CD14-positive monocyte (primary cell): ENCODE results near the gene SPATA45. TPM values are rescaled to one million over a fixed set of nuclear protein-coding genes. Genes with fewer than 3 reads are reported as not detected.

Experiments used
- DNase-seq, 3 donors: peaks; one replicate each; pipeline ENCODE4 v3.0.0-alpha.2; 2011 to 2022
- H2AFZ ChIP-seq: 2 replicates; pipeline ENCODE4 v1.6.0; 2012; ENCODE audit warnings: mild to moderate bottlenecking, low read depth, low read length, inconsistent platforms; ENCODE audit not compliant: insufficient read depth, poor library complexity, severe bottlenecking
- H3K27ac ChIP-seq, 2 donors: 1 replicate in 1 of 2; 2 replicates in 1 of 2; pipeline ENCODE4 v1.5.1; 2012 to 2013; ENCODE audit warnings: low read length in 2 of 2, control low read depth in 1 of 2, inconsistent platforms in 1 of 2, low read depth in 1 of 2, mild to moderate bottlenecking in 1 of 2
- H3K27me3 ChIP-seq, 2 donors: one replicate each; pipeline versions ENCODE4 v1.6.0 to v1.6.1; 2011 to 2013; ENCODE audit warnings: low read length in 2 of 2; ENCODE audit not compliant: control insufficient read depth in 2 of 2, insufficient read depth in 2 of 2
- H3K36me3 ChIP-seq, 2 donors: replicated peaks in 1 of 2; 1 replicate in 1 of 2; 2 replicates in 1 of 2; pipeline versions ENCODE4 v1.5.1 to v1.6.1; 2012 to 2013; ENCODE audit warnings: low read length in 2 of 2, control low read depth in 1 of 2, inconsistent platforms in 1 of 2, mild to moderate bottlenecking in 1 of 2; ENCODE audit not compliant: insufficient read depth in 2 of 2, control insufficient read depth in 1 of 2
- H3K4me1 ChIP-seq, 2 donors: 1 replicate in 1 of 2; 2 replicates in 1 of 2; pipeline versions ENCODE4 v1.5.1 to v1.6.1; 2012 to 2013; ENCODE audit warnings: low read length in 2 of 2, control low read depth in 1 of 2, inconsistent platforms in 1 of 2, mild to moderate bottlenecking in 1 of 2, moderate library complexity in 1 of 2; ENCODE audit not compliant: insufficient read depth in 2 of 2, control insufficient read depth in 1 of 2
- H3K4me2 ChIP-seq: replicated peaks from 2 replicates; pipeline ENCODE3; 2012; ENCODE audit warnings: low read length, moderate library complexity, mild to moderate bottlenecking; ENCODE audit not compliant: poor library complexity, severe bottlenecking; ENCODE audit errors: extremely low read depth
- H3K4me3 ChIP-seq, 3 experiments: fragments of 200-600 bp in 1 of 3; sonication (generic) in 1 of 3; replicated peaks in 1 of 3; 1 replicate in 2 of 3; 2 replicates in 1 of 3; pipeline ENCODE4 v1.5.1; 2011 to 2013; ENCODE audit warnings: low read length in 3 of 3, mild to moderate bottlenecking in 3 of 3, control low read depth in 2 of 3, low read depth in 2 of 3, inconsistent platforms in 1 of 3, moderate library complexity in 1 of 3
- H3K79me2 ChIP-seq: 2 replicates; pipeline ENCODE4 v1.6.0; 2012; ENCODE audit warnings: mild to moderate bottlenecking, control low read depth, inconsistent platforms, low read length, moderate library complexity; ENCODE audit not compliant: insufficient read depth
- H3K9ac ChIP-seq: 2 replicates; pipeline ENCODE4 v1.6.0; 2017; ENCODE audit warnings: low read length, mild to moderate bottlenecking; ENCODE audit not compliant: insufficient read depth, poor library complexity, severe bottlenecking
- H3K9me3 ChIP-seq, 2 donors: replicated peaks in 1 of 2; 1 replicate in 1 of 2; 2 replicates in 1 of 2; pipeline versions ENCODE4 v1.5.1 to v1.6.1; 2012 to 2013; ENCODE audit warnings: low read length in 2 of 2, control low read depth in 1 of 2; ENCODE audit not compliant: control insufficient read depth in 1 of 2, insufficient read depth in 1 of 2
- H4K20me1 ChIP-seq: 2 replicates; pipeline ENCODE4 v1.6.0; 2012; ENCODE audit warnings: mild to moderate bottlenecking, low read length, control low read depth, moderate library complexity; ENCODE audit not compliant: insufficient read depth
- H3K27ac Mint-ChIP-seq, 7 donors: one replicate each; pipeline ENCODE4 v1.8.0; 2020; ENCODE audit warnings: mild to moderate bottlenecking in 7 of 7, mixed read lengths in 7 of 7, moderate library complexity in 6 of 7, inconsistent platforms in 2 of 7
- H3K27me3 Mint-ChIP-seq, 3 donors: one replicate each; pipeline ENCODE4 v1.8.0; 2021 to 2022; ENCODE audit warnings: low read depth in 3 of 3, mild to moderate bottlenecking in 3 of 3, mixed read lengths in 3 of 3, moderate library complexity in 3 of 3, inconsistent platforms in 1 of 3
- H3K36me3 Mint-ChIP-seq, 2 donors: one replicate each; pipeline ENCODE4 v1.8.0; 2020; ENCODE audit warnings: mixed read lengths in 2 of 2, inconsistent platforms in 1 of 2, mild to moderate bottlenecking in 1 of 2
- H3K4me1 Mint-ChIP-seq: one replicate; pipeline ENCODE4 v1.8.0; 2020; ENCODE audit warnings: mild to moderate bottlenecking, mixed read lengths
- H3K4me3 Mint-ChIP-seq, 2 donors: one replicate each; pipeline ENCODE4 v1.8.0; 2020; ENCODE audit warnings: mild to moderate bottlenecking in 2 of 2, mixed read lengths in 2 of 2, moderate library complexity in 1 of 2
- H3K9me3 Mint-ChIP-seq, 7 donors: one replicate each; pipeline ENCODE4 v1.8.0; 2020 to 2022; ENCODE audit warnings: mixed read lengths in 7 of 7, mild to moderate bottlenecking in 6 of 7, moderate library complexity in 6 of 7, inconsistent platforms in 2 of 7
- WGBS: methylation state at CpG from one replicate; pipeline ENCODE4 v1.1.5; 2013; ENCODE audit warnings: missing lambda C conversion rate; ENCODE audit not compliant: insufficient coverage; 5-methylcytosine and 5-hydroxymethylcytosine counted together
- intact Hi-C, 2 donors: fragments of 100-400 bp; cut with micrococcal nuclease; formaldehyde crosslinking; loops; one replicate each; pipeline versions ENCODE4 v1.15.0 to v1.15.1; 2023
- polyA plus RNA-seq, 3 donors: library from polyadenylated mRNA; depleted of rRNA in 1 of 3; unstranded in 2 of 3; stranded (reverse) in 1 of 3; fragments of 300-500 nt in 2 of 3; fragments of >200 nt in 1 of 3; fragmentation: Illumina TruSeq in 2 of 3; gene quantifications; 1 replicate in 2 of 3; 2 replicates in 1 of 3; pipeline ENCODE4 v1.2.3, GENCODE V29; 2012 to 2021
- small RNA-seq: library from RNA; depleted of rRNA; stranded (forward); fragments of <200 nt; gene quantifications from one replicate; pipeline ENCODE3, GENCODE V24; 2012; ENCODE audit warnings: low read depth; ENCODE audit not compliant: insufficient read length
- TF ChIP-seq, protein P1 (sequence below): fragments of 200-600 bp; IDR thresholded peaks from one replicate; pipeline ENCODE4 v1.8.0; 2022; ENCODE audit warnings: antibody characterized with exemption, mild to moderate bottlenecking

The SPATA45 gene
- polyA plus RNA-seq, 3 donors: 0.29 TPM; not detected in 2

DNA sequence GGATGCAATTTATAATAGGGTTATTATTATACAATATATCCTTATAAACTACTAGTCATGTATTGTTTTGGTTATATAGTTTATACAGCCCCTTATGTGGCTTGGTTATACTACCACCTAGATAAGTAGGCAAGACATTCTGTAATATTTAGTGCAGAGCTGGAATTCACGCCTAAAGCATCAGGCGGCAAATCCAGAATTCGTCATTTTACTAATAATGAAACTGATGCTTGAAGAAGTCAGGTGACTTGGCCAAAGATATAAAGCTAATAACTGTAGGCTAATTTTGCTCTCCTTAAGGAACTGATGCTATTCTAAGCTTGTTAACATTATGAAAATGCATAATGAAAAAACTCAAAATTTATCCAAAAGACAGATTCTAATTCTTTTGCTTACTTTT lies 66.7 kb downstream of the SPATA45 start:
- no peak overlapping the region for H2AFZ ChIP-seq
- TF ChIP-seq, protein P1, sequence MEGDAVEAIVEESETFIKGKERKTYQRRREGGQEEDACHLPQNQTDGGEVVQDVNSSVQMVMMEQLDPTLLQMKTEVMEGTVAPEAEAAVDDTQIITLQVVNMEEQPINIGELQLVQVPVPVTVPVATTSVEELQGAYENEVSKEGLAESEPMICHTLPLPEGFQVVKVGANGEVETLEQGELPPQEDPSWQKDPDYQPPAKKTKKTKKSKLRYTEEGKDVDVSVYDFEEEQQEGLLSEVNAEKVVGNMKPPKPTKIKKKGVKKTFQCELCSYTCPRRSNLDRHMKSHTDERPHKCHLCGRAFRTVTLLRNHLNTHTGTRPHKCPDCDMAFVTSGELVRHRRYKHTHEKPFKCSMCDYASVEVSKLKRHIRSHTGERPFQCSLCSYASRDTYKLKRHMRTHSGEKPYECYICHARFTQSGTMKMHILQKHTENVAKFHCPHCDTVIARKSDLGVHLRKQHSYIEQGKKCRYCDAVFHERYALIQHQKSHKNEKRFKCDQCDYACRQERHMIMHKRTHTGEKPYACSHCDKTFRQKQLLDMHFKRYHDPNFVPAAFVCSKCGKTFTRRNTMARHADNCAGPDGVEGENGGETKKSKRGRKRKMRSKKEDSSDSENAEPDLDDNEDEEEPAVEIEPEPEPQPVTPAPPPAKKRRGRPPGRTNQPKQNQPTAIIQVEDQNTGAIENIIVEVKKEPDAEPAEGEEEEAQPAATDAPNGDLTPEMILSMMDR: no peak
- H3K27me3 Mint-ChIP-seq: peaks cover 0 to 2% (median 0%) of the 10 kb centered on the region in 3 donors
- H3K4me1 Mint-ChIP-seq: peaks cover 24% of the 10 kb centered on the region
- DNase-seq: no peak
- H3K4me1 ChIP-seq: peaks cover 11 to 21% of the 10 kb centered on the region in 2 donors
- no peak overlapping the region for H3K27ac ChIP-seq
- intact Hi-C loops: loop anchor here (5.0 to 10.0 kb wide), 3 partner anchors 113 to 326 kb away; no protein-coding TSS in a partner anchor
- H3K36me3 Mint-ChIP-seq: peaks cover 33 to 40% of the 10 kb centered on the region in 2 donors
- WGBS: no CpG with 5 or more reads among the region's 3 CpGs
- H3K79me2 ChIP-seq: no peaks in the 10 kb centered on the region
- peaks cover 34 to 43% of the 10 kb centered on the region in 2 donors for H3K36me3 ChIP-seq
- H3K4me3 ChIP-seq: no peak overlapping the region
- H3K27ac Mint-ChIP-seq: no peak overlapping the region
- H3K9me3 Mint-ChIP-seq: peaks cover 0 to 3% (median 0%) of the 10 kb centered on the region in 7 donors
- H3K9ac ChIP-seq: no peak overlapping the region
- no peaks in the 10 kb centered on the region for H4K20me1 ChIP-seq
- H3K9me3 ChIP-seq: no peaks in the 10 kb centered on the region
- no peak overlapping the region for H3K4me2 ChIP-seq
- H3K27me3 ChIP-seq: no peaks in the 10 kb centered on the region
- no peak overlapping the region for H3K4me3 Mint-ChIP-seq

Small RNAs within 50 kb of the gene (small RNA-seq; reads per million reads assigned to genes)
- gene AC104333.1 (not detected), gene AC104333.2 (not detected)

Other genes with a start within 250 kb of the SPATA45 start
- 100 to 1,000 TPM in 1 of 3 donors, 10 to 100 TPM in 2; 10.4 to 227 (median 13.3) TPM for gene ATF3, start 238.9 kb downstream of the SPATA45 start, polyA plus RNA-seq
- 10 to 100 TPM in 2 of 3 donors, 1 to 10 TPM in 1; 9.3 to 34.7 (median 15.1) TPM for gene BATF3, start 147.8 kb downstream of the SPATA45 start, polyA plus RNA-seq
- 10 to 100 TPM; 16.8 to 80.3 (median 62.3) TPM for gene NSL1, start 55.9 kb downstream of the SPATA45 start, polyA plus RNA-seq
- 10 to 100 TPM; 12.1 to 34.3 (median 31.4) TPM for gene TATDN3, start 55.8 kb downstream of the SPATA45 start, polyA plus RNA-seq
- 1 to 10 TPM; 1.8 to 5.5 (median 2.8) TPM for gene FLVCR1, start 10.6 kb upstream of the SPATA45 start, polyA plus RNA-seq
- under 1 TPM in 1 of 3 donors, not detected in 2; 0.07 TPM for gene VASH2, start 102.9 kb upstream of the SPATA45 start, polyA plus RNA-seq
- gene ANGEL2, start 168.2 kb upstream of the SPATA45 start, polyA plus RNA-seq: 10 to 100 TPM; 17.5 to 29.0 (median 18.3) TPM
- 10 to 100 TPM in 2 of 3 donors, 1 to 10 TPM in 1; 8.9 to 16.0 (median 11.4) TPM for gene RPS6KC1, start 203.6 kb upstream of the SPATA45 start, polyA plus RNA-seq